DOHH2 (cell line): ENCODE results near the gene CEP55.

Experiments
- EZH2phosphoT487 ChIP-seq: fragments of 200-600 bp; sonication (generic); IDR thresholded peaks from 2 replicates; pipeline ENCODE4 v1.6.1; 2017; ENCODE audit warnings: borderline replicate concordance, mild to moderate bottlenecking, antibody characterized with exemption, low read length, moderate library complexity, mixed read lengths
- TF ChIP-seq, protein P1 (sequence below): fragments of 200-600 bp; sonication (generic); IDR thresholded peaks from one replicate; pipeline ENCODE4 v1.5.1; 2014; ENCODE audit warnings: antibody characterized with exemption, mild to moderate bottlenecking, low read depth, low read length; ENCODE audit not compliant: poor library complexity, severe bottlenecking

DNA sequence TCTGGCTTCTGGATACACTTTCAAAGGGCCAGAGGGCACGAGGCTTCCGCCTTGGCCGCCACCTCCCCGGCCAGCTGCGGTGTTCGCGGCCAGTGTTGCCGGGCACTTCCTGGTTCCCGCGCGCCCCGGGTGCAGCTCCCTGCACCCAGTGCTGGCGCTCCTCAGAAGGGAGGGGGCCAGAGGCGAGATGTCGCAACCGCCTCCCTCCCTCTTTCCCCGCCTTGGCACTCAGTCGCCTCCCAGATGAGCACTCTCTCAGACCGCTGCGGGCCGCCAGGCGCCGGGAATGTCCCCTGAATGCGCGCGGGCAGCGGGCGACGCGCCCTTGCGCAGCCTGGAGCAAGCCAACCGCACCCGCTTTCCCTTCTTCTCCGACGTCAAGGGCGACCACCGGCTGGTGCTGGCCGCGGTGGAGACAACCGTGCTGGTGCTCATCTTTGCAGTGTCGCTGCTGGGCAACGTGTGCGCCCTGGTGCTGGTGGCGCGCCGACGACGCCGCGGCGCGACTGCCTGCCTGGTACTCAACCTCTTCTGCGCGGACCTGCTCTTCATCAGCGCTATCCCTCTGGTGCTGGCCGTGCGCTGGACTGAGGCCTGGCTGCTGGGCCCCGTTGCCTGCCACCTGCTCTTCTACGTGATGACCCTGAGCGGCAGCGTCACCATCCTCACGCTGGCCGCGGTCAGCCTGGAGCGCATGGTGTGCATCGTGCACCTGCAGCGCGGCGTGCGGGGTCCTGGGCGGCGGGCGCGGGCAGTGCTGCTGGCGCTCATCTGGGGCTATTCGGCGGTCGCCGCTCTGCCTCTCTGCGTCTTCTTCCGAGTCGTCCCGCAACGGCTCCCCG is 70.2 kb downstream of the CEP55 start, which contains the start of gene FFAR4:
- TF ChIP-seq, protein P1, sequence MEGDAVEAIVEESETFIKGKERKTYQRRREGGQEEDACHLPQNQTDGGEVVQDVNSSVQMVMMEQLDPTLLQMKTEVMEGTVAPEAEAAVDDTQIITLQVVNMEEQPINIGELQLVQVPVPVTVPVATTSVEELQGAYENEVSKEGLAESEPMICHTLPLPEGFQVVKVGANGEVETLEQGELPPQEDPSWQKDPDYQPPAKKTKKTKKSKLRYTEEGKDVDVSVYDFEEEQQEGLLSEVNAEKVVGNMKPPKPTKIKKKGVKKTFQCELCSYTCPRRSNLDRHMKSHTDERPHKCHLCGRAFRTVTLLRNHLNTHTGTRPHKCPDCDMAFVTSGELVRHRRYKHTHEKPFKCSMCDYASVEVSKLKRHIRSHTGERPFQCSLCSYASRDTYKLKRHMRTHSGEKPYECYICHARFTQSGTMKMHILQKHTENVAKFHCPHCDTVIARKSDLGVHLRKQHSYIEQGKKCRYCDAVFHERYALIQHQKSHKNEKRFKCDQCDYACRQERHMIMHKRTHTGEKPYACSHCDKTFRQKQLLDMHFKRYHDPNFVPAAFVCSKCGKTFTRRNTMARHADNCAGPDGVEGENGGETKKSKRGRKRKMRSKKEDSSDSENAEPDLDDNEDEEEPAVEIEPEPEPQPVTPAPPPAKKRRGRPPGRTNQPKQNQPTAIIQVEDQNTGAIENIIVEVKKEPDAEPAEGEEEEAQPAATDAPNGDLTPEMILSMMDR, result no peak
- no peak for TF ChIP-seq EZH2phosphoT487
